ENCODE measurements around the gene UNC5C. TPM values are rescaled to one million over a fixed set of nuclear protein-coding genes. Genes with fewer than 3 reads are reported as not detected.

The UNC5C gene
- polyA plus RNA-seq, 1 donor from 2014 or later = not detected

GRCh38 chr4:95537863-95538488, 10.8 kb downstream of the UNC5C start:
- no peaks in the 10 kb centered on the region for H3K4me1 Mint-ChIP-seq
- no peak overlapping the region for H3K27ac Mint-ChIP-seq
- H3K9me3 Mint-ChIP-seq = no peaks in the 10 kb centered on the region
- no peak overlapping the region for H3K4me3 Mint-ChIP-seq
- H3K27me3 Mint-ChIP-seq = no peaks in the 10 kb centered on the region
- no peaks in the 10 kb centered on the region for H3K36me3 Mint-ChIP-seq

GRCh38 chr4:95537191-95537590, 11.6 kb downstream of the UNC5C start:
- no peaks in the 10 kb centered on the region for H3K9me3 Mint-ChIP-seq
- H3K4me3 Mint-ChIP-seq = no peak overlapping the region
- H3K36me3 Mint-ChIP-seq = no peaks in the 10 kb centered on the region
- H3K27me3 Mint-ChIP-seq = no peaks in the 10 kb centered on the region
- no peaks in the 10 kb centered on the region for H3K4me1 Mint-ChIP-seq
- H3K27ac Mint-ChIP-seq = no peak overlapping the region

- H3K36me3 Mint-ChIP-seq = no peaks in the 10 kb centered on the region
- H3K27me3 Mint-ChIP-seq = no peaks in the 10 kb centered on the region
- no peak overlapping the region for H3K4me3 Mint-ChIP-seq
- no peaks in the 10 kb centered on the region for H3K4me1 Mint-ChIP-seq
- H3K27ac Mint-ChIP-seq = no peak overlapping the region
- no peaks in the 10 kb centered on the region for H3K9me3 Mint-ChIP-seq
Measured at GRCh38 chr4:95536650-95537049, 12.1 kb downstream of the UNC5C start.

DNA sequence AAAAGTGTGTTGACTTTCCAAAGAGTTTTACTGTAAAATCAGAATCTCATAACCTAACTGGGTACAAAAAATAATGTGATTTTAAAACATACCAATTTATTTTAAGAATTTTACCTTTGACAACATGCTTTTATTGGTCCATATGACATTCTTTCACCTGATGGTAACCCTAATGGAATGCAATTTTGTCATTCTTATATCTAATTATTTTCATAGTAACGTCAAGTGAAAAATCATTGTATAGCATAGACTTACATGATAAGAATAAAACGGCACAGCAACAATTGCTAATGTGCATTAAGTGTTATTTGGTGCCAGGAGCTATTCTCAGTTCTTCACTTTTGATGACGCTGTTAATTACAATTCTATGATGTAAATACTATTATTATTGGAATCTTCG, 13.6 kb downstream of the UNC5C start:
- Mint-ChIP-seq H3K9me3 (no peaks in the 10 kb centered on the region), H3K27ac (no peak overlapping the region), H3K4me3 (no peak overlapping the region), H3K27me3 (no peaks in the 10 kb centered on the region), H3K36me3 (no peaks in the 10 kb centered on the region), H3K4me1 (no peaks in the 10 kb centered on the region)

- Mint-ChIP-seq H3K27me3 (no peaks in the 10 kb centered on the region), H3K36me3 (no peaks in the 10 kb centered on the region), H3K27ac (no peak overlapping the region), H3K9me3 (no peaks in the 10 kb centered on the region), H3K4me3 (no peak overlapping the region), H3K4me1 (no peaks in the 10 kb centered on the region)
Measured at GRCh38 chr4:95534032-95534431, 14.7 kb downstream of the UNC5C start.

DNA sequence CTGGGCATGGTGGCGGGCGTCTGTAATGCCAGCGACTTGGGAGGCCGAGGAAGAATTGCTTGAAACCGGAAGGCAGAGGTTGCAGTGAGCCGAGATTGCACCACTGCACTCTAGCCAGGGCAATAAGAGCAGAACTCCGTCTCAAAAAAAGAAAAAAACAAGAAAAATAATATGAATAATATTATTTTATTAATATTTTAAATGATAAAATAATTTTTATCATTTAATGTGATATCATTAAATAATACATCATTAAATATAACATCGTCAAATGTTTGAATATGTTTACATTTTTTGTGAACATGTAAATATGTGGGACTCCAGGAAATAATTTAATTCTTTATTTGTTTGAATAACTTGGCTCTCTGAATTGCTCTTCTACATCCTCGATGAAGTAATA, 15.5 kb downstream of the UNC5C start:
- Mint-ChIP-seq H3K4me3 (no peak overlapping the region), H3K9me3 (no peaks in the 10 kb centered on the region), H3K27ac (peak overlapping the region in 1 of 3 donors; percentile 39), H3K4me1 (no peaks in the 10 kb centered on the region), H3K36me3 (no peaks in the 10 kb centered on the region), H3K27me3 (no peaks in the 10 kb centered on the region)

GRCh38 chr4:95532305-95532704, 16.5 kb downstream of the UNC5C start:
- Mint-ChIP-seq H3K9me3 (no peaks in the 10 kb centered on the region), H3K36me3 (no peaks in the 10 kb centered on the region), H3K4me1 (no peaks in the 10 kb centered on the region), H3K27me3 (no peaks in the 10 kb centered on the region), H3K4me3 (no peak overlapping the region), H3K27ac (no peak overlapping the region)

DNA sequence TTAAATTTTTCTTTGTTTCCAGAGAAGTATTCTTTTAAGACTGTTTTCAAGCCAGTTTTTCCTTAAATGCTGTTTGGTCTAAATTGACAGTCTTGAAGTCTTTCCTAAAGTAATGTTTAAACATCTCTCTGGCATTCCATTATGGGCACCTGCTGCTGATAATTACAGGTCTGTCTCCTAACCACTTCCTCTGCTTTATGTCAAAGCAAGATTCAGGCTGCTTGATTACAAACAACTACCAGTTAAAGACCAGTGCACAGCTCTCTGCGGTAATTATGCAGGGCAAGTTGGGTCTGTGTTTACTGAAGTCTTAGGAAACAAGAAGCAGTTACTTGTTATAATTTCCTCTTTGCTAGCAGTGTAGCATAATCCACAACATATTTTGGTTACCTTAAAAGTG, 17.6 kb downstream of the UNC5C start:
- H3K27ac Mint-ChIP-seq = no peak overlapping the region
- H3K9me3 Mint-ChIP-seq = no peaks in the 10 kb centered on the region
- H3K27me3 Mint-ChIP-seq = no peaks in the 10 kb centered on the region
- no peaks in the 10 kb centered on the region for H3K36me3 Mint-ChIP-seq
- no peak overlapping the region for H3K4me3 Mint-ChIP-seq
- no peaks in the 10 kb centered on the region for H3K4me1 Mint-ChIP-seq

DNA sequence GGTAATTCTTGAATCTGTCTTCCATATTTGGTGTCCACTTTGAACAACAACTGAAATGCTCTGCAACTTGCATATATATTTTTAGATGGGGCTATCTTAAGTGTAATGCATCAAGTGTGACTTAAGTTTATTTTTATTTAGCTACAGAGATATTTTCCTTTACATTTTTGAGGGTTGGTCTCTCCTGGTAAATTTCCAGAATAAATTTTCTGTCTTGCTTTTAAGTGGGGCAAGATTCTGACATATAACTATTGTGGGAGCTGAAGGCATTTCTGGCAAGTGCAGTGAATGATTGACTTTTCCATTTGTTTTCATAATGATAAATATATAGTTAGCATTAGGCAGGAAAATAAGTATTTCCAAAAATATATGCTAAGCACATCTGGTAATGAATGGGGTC, 18.8 kb downstream of the UNC5C start:
- H3K27me3 Mint-ChIP-seq = no peaks in the 10 kb centered on the region
- no peak overlapping the region for H3K4me3 Mint-ChIP-seq
- no peak overlapping the region for H3K27ac Mint-ChIP-seq
- H3K4me1 Mint-ChIP-seq = no peaks in the 10 kb centered on the region
- no peaks in the 10 kb centered on the region for H3K9me3 Mint-ChIP-seq
- no peaks in the 10 kb centered on the region for H3K36me3 Mint-ChIP-seq

GRCh38 chr4:95528388-95528948, 20.3 kb downstream of the UNC5C start:
- H3K4me3 Mint-ChIP-seq = no peak overlapping the region
- no peaks in the 10 kb centered on the region for H3K4me1 Mint-ChIP-seq
- H3K9me3 Mint-ChIP-seq = no peaks in the 10 kb centered on the region
- no peaks in the 10 kb centered on the region for H3K36me3 Mint-ChIP-seq
- H3K27ac Mint-ChIP-seq = no peak overlapping the region
- H3K27me3 Mint-ChIP-seq = no peaks in the 10 kb centered on the region

GRCh38 chr4:95526075-95526474, 22.7 kb downstream of the UNC5C start:
- H3K9me3 Mint-ChIP-seq = peaks cover 0 to 1% (median 0%) of the 10 kb centered on the region in 3 donors
- H3K4me3 Mint-ChIP-seq = no peak overlapping the region
- H3K27ac Mint-ChIP-seq = no peak overlapping the region
- no peaks in the 10 kb centered on the region for H3K36me3 Mint-ChIP-seq
- no peaks in the 10 kb centered on the region for H3K4me1 Mint-ChIP-seq
- H3K27me3 Mint-ChIP-seq = no peaks in the 10 kb centered on the region

DNA sequence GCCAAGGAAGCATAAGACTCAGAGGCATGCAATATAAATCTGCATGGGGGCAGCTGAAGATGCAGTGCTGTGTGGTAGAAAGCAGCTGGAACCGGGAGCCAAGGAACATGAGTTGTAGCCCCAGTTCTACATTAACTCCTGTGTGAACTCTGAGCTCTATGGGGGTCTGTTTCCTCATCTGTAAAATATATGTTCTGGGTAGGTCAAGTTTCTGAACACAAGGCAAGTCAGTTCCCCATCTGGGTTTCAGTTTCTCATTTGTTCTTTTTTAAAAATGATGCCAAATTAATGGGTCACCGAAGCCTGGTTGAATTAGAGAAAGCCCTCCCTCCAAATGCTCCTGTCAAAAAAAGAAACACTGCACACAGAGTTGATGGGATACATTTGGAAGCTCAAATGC, 24.0 kb downstream of the UNC5C start:
- H3K4me1 Mint-ChIP-seq = no peaks in the 10 kb centered on the region
- no peaks in the 10 kb centered on the region for H3K27me3 Mint-ChIP-seq
- H3K9me3 Mint-ChIP-seq = peaks cover 0 to 1% (median 0%) of the 10 kb centered on the region in 3 donors
- H3K4me3 Mint-ChIP-seq = no peak overlapping the region
- no peaks in the 10 kb centered on the region for H3K36me3 Mint-ChIP-seq
- H3K27ac Mint-ChIP-seq = no peak overlapping the region

GRCh38 chr4:95524184-95524583, 24.6 kb downstream of the UNC5C start:
- no peaks in the 10 kb centered on the region for H3K36me3 Mint-ChIP-seq
- H3K4me3 Mint-ChIP-seq = no peak overlapping the region
- no peak overlapping the region for H3K27ac Mint-ChIP-seq
- no peaks in the 10 kb centered on the region for H3K4me1 Mint-ChIP-seq
- peaks cover 0 to 1% (median under 1%) of the 10 kb centered on the region in 3 donors for H3K9me3 Mint-ChIP-seq
- H3K27me3 Mint-ChIP-seq = no peaks in the 10 kb centered on the region

- no peaks in the 10 kb centered on the region for H3K27me3 Mint-ChIP-seq
- no peak overlapping the region for H3K27ac Mint-ChIP-seq
- H3K4me3 Mint-ChIP-seq = no peak overlapping the region
- H3K4me1 Mint-ChIP-seq = no peaks in the 10 kb centered on the region
- H3K36me3 Mint-ChIP-seq = no peaks in the 10 kb centered on the region
- H3K9me3 Mint-ChIP-seq = peaks cover 0 to 2% (median 1%) of the 10 kb centered on the region in 3 donors
Measured at GRCh38 chr4:95522682-95523530, 25.9 kb downstream of the UNC5C start.

DNA sequence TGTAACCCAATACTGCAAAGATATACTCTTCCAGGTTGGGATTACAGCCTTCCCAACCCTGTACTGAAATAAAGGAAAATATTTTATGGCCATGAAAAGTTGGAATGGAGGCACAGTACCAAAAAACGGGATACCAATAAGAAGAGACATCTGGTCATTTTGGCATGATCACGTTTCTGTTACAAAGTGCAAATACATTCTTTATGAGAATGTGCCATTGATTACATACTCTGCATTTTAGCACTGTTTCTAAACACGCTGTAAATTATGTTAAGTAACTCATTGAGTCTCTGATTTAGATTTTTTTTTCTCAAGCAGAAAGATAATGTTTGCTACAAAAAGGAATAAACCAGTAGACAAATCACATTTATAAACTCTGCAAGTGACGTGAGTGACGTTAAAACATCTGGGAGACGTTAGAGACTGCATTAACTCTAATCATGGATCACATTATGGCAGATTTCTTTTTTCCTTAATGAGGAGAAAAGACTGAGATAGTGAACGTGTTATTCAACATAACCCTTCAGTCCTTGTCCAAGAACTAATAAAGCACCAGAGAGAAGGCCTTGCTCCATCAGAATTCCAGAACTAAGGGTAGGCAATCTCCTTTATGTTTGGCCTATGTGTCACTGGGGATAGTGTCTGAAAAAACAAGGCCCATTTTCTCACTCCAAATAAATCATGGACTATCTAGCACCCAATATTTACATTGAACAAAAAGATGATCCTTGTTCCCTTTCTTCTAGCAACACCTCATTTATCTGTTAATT, 31.0 kb downstream of the UNC5C start:
- no peak overlapping the region for H3K4me3 Mint-ChIP-seq
- no peaks in the 10 kb centered on the region for H3K27me3 Mint-ChIP-seq
- peaks cover 0 to 2% (median 1%) of the 10 kb centered on the region in 3 donors for H3K9me3 Mint-ChIP-seq
- H3K36me3 Mint-ChIP-seq = no peaks in the 10 kb centered on the region
- no peak overlapping the region for H3K27ac Mint-ChIP-seq
- H3K4me1 Mint-ChIP-seq = no peaks in the 10 kb centered on the region
